ENCODE measurements around the gene KIAA0319L. TPM values are rescaled to one million over a fixed set of nuclear protein-coding genes. Genes with fewer than 3 reads are reported as not detected.

Gene KIAA0319L
- total RNA-seq, 1 experiment from 2014 or later: 70.0 TPM

GRCh38 chr1:35500439-35500838 lies 56.8 kb downstream of the KIAA0319L start:
- no peaks in the 10 kb centered on the region for H3K9me3 Mint-ChIP-seq

More at GRCh38 chr1:35500439-35500838, 56.8 kb downstream of the KIAA0319L start:
- Mint-ChIP-seq H3K4me3 (no peak overlapping the region), H3K27ac (no peak overlapping the region), H3K27me3 (ENCODE audit: low read depth) (no peaks in the 10 kb centered on the region), H3K36me3 (peaks cover 9% of the 10 kb centered on the region), H3K4me1 (no peaks in the 10 kb centered on the region)
- TF ChIP-seq JAZF1 (CRISPR knock-in tag; IDR thresholded peaks at IDR 0.05) (no peak), NR1H2 (CRISPR knock-in tag; IDR thresholded peaks at IDR 0.05) (no peak), E2F1 (CRISPR knock-in tag; IDR thresholded peaks at IDR 0.05) (no peak), TP53 (CRISPR knock-in tag; IDR thresholded peaks at IDR 0.05) (no peak), ZNF138 (CRISPR knock-in tag; conservative IDR thresholded peaks at IDR 0.05) (no peak), NFATC4 (CRISPR knock-in tag; IDR thresholded peaks at IDR 0.05) (no peak), SMAD4 (CRISPR knock-in tag; IDR thresholded peaks at IDR 0.05) (no peak), ZBTB21 (CRISPR knock-in tag; IDR thresholded peaks at IDR 0.05; ENCODE audit: borderline replicate concordance) (no peak), ZNF416 (CRISPR knock-in tag; IDR thresholded peaks at IDR 0.05) (no peak), ARID4B (CRISPR knock-in tag; IDR thresholded peaks at IDR 0.05; ENCODE audit: borderline replicate concordance) (no peak), TEAD4 (CRISPR knock-in tag; IDR thresholded peaks at IDR 0.05) (no peak), ZNF423 (CRISPR knock-in tag; IDR thresholded peaks at IDR 0.05) (no peak), ZNF425 (CRISPR knock-in tag; conservative IDR thresholded peaks at IDR 0.05) (no peak), NFYB (CRISPR knock-in tag; conservative IDR thresholded peaks at IDR 0.05; ENCODE audit: low read depth) (no peak)
- TF ChIP-seq, protein P1, sequence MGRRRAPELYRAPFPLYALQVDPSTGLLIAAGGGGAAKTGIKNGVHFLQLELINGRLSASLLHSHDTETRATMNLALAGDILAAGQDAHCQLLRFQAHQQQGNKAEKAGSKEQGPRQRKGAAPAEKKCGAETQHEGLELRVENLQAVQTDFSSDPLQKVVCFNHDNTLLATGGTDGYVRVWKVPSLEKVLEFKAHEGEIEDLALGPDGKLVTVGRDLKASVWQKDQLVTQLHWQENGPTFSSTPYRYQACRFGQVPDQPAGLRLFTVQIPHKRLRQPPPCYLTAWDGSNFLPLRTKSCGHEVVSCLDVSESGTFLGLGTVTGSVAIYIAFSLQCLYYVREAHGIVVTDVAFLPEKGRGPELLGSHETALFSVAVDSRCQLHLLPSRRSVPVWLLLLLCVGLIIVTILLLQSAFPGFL (CRISPR knock-in tag; IDR thresholded peaks at IDR 0.05; ENCODE audit: borderline replicate concordance): no peak
- TF ChIP-seq, protein P2, sequence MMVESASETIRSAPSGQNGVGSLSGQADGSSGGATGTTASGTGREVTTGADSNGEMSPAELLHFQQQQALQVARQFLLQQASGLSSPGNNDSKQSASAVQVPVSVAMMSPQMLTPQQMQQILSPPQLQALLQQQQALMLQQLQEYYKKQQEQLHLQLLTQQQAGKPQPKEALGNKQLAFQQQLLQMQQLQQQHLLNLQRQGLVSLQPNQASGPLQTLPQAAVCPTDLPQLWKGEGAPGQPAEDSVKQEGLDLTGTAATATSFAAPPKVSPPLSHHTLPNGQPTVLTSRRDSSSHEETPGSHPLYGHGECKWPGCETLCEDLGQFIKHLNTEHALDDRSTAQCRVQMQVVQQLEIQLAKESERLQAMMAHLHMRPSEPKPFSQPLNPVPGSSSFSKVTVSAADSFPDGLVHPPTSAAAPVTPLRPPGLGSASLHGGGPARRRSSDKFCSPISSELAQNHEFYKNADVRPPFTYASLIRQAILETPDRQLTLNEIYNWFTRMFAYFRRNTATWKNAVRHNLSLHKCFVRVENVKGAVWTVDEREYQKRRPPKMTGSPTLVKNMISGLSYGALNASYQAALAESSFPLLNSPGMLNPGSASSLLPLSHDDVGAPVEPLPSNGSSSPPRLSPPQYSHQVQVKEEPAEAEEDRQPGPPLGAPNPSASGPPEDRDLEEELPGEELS (CRISPR knock-in tag; IDR thresholded peaks at IDR 0.05): no peak
- TF ChIP-seq, protein P3, sequence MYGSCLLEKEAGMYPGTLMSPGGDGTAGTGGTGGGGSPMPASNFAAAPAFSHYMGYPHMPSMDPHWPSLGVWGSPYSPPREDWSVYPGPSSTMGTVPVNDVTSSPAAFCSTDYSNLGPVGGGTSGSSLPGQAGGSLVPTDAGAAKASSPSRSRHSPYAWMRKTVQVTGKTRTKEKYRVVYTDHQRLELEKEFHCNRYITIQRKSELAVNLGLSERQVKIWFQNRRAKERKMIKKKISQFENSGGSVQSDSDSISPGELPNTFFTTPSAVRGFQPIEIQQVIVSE (CRISPR knock-in tag; IDR thresholded peaks at IDR 0.05; ENCODE audit: borderline replicate concordance): no peak
- CTCF ChIA-PET: no interaction called here
- ATAC-seq (no peak), DNase-seq (ENCODE audit: low spot score) (no peak)
- POLR2A ChIA-PET: no interaction called here
